ENCODE results near the gene NRP2. TPM values are rescaled to one million over a fixed set of nuclear protein-coding genes. Genes with fewer than 3 reads are reported as not detected.

Gene NRP2
- polyA plus RNA-seq, 4 donors, result 59.5 to 70.4 (median 62.3) TPM

DNA sequence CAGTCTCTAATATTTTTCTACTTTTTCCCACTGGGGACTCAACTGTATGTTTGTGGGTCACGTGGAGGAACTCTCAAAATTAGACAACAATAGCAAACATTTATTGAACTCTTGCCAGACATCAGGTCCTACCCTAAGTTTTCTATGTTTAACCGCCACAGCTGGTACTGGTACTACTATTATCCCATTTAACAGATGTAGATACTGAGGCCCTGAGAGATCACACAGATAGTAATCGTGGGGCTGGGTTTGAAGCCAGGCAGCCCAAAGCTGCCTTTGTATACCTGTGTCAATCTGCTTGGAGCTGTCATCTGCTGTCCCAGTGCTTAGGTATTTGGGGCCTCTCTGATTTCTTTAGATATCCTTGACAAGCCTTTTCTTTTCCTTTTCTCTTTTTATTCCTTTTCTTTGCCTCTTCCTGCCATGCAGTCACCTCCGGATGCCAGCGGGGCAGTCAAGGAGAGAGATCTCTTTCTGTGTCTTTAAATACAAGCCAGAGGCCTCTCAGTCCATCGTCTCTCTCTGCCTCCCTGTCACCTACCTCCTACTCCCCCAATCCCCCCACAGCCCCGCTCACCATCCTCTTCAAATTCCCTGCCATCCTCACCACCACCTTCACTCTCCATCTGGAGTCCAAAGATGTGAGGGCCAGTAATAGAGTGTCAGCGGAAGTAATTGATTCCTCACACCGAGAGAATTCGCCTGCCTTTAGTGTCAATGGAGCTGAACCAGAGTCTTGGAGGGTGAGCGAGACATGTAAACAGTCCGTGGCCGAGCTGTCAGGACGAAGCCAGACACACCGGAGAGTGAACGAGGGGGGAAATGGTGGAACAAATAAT lies 23.4 kb downstream of the NRP2 start:
- DNase-seq (ENCODE audit: low read depth in 4 of 4, low spot score in 2 of 4), result no peak

DNA sequence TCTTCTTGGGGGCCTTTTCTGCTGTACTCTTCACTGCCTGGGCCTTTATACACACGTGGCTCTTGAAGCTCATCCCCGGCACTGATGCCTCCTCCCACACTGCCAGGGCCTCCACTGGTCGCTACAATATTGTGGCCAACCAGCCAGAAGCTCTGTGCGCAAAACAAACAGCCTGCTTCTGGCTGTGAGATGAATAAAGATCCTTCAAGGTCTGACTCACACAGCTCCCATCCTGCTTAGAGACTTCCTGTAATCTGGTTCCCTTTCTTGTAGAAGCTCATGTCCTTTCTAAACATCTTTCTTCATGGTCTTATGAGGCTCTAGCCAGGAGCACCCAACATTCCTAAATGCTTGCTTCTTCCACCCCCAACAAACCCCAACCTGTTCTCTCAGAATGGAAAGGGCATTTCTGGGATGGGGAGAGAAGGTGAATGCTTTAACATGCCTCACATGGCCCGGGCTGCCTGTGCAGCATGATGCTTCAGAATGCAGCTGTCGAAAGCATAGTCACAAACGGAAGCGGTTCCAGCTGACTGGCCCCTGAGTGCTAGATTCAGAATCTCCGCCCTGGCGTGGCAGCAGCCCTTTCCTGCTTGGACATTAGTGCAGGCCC lies 24.6 kb downstream of the NRP2 start:
- no peak for DNase-seq (ENCODE audit: low read depth in 4 of 4, low spot score in 2 of 4)

GRCh38 chr2:205708231-205708631 lies 25.9 kb downstream of the NRP2 start:
- DNase-seq (ENCODE audit: low read depth in 4 of 4, low spot score in 2 of 4), result no peak

DNA sequence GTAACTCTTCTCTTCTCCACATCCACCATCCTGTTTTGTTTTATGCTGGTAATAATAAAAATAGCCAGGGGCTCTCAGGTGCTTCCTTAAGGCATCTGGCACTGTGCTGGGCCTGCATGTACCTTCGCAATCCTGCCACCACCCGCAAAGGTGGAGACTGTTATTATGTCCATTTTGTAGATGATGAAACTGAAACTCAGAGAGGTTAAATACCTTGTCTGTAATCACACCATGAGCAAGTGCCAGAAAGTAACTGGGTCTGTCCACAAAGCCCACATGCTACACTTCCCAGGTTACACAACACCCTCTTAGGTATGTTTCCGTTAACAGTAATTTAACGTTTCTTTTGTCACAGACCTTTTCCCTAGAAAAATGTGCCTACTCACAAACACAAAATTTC lies 27.0 kb downstream of the NRP2 start:
- DNase-seq (ENCODE audit: low read depth in 4 of 4, low spot score in 2 of 4), result no peak

DNA sequence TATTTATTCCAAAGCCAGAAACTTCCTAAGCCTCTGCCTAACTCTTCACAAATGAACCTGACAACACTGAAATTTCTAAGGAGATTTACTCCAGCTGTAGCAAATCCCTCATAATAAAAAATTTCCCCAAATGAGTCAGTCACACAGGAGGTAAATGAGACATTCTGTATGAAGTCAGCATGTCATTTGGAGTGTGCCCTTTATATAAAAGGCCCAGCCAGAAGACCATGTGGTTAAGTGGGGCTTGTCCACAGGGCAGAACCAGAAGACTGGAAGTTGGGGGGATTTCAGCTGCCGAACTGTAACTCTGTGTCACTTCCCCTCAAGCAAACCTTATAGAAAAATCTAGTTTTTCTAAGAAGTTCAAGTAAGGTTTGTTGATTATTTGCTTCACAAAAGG lies 30.2 kb downstream of the NRP2 start:
- no peak for DNase-seq (ENCODE audit: low read depth in 4 of 4, low spot score in 2 of 4)

DNA sequence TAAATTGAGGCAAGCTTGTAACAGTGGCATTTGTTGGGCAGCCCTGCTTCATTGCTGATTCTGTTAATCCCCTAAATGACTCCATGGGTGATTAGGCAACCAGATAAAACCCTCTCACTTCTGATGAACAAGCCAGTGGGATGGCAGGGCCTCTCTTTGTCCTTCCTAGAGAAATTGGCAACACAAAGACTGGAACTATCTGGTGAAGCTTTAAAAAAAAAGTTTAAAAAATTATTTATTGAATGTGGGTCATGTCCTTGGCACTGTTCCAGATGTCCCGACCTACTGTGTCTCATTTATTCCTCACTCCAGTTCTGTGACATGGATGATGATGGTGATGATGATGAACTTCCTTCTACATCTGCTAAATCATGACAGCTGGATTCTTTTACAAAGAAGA lies 30.8 kb downstream of the NRP2 start:
- DNase-seq (ENCODE audit: low read depth in 4 of 4, low spot score in 2 of 4), result no peak

GRCh38 chr2:205714058-205714776 lies 31.9 kb downstream of the NRP2 start:
- DNase-seq (ENCODE audit: low read depth in 4 of 4, low spot score in 2 of 4), result no peak

GRCh38 chr2:205714789-205715720 lies 32.8 kb downstream of the NRP2 start:
- no peak for DNase-seq (ENCODE audit: low read depth in 4 of 4, low spot score in 2 of 4)

GRCh38 chr2:205715831-205716525 lies 33.7 kb downstream of the NRP2 start:
- no peak for DNase-seq (ENCODE audit: low read depth in 4 of 4, low spot score in 2 of 4)

- DNase-seq (ENCODE audit: low read depth in 4 of 4, low spot score in 2 of 4), result no peak
Observed at GRCh38 chr2:205717175-205717846, 35.0 kb downstream of the NRP2 start.

- DNase-seq (ENCODE audit: low read depth in 4 of 4, low spot score in 2 of 4), result no peak
Observed at GRCh38 chr2:205717999-205718398, 35.7 kb downstream of the NRP2 start.

- DNase-seq (ENCODE audit: low read depth in 4 of 4, low spot score in 2 of 4), result no peak
Observed at GRCh38 chr2:205719847-205720246, 37.5 kb downstream of the NRP2 start.

DNA sequence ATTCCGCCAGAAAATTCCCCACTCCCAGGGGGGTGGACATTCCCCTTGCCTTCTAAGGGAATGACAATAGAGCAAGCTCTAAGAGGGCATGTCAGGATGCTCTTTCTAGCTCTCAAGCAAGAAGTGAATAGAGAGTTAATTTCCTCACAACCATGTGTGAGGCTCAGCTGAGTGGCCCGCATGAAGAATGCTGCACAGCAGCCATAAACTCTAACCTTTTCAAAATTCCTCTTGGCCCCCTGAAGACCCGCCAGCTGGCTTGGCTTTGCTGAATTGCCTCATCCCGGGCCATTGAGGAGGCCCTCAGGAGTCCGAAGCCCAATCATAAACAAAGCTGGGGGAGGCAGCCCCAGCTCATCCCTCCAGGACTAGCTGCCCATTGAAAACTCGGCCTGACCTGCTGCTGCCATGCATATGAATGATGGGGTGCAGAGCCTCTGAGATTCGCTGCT lies 38.2 kb downstream of the NRP2 start:
- DNase-seq (ENCODE audit: low read depth in 4 of 4, low spot score in 2 of 4), result no peak

DNA sequence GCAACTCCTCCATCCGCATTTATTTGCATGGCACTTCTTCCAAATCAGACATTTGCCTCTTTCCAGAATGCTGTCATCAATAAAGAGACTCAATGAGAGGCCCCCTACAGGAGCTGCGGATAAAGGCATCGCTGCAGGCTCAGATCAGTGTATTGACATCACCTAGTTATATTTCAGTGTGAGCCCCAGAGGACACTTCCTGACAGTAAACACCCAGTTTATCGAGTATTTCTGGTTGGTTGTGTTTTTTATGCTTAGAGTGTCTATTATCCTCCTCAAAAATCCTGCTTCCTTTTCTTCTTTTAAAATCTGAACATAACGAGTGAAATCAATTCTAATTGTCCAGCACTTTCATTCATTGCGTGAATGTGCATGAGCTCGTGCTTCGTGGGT lies 38.8 kb downstream of the NRP2 start:
- no peak for DNase-seq (ENCODE audit: low read depth in 4 of 4, low spot score in 2 of 4)

DNA sequence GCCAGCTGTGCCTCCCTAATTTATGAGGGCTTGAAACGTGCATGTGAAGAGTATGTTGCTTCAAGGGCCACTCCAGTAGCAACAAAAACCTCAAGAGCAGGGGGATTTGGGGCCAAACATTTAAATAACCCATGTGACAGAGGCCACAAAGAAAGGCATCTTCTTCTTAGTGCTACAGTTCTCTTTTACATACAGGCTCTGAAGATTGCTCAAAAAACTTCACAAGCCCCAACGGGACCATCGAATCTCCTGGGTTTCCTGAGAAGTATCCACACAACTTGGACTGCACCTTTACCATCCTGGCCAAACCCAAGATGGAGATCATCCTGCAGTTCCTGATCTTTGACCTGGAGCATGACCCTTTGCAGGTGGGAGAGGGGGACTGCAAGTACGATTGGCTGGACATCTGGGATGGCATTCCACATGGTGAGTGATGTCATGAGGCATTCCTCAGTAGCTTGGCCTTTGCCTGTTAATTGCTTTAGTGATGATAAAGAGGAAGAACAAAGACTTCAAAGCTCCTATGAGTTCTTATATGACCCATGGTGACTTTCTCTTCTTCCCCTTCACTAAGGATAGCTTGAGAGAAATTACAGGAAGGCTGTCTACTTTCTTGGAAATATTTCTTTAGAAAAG lies 40.1 kb downstream of the NRP2 start:
- DNase-seq (ENCODE audit: low read depth in 4 of 4, low spot score in 2 of 4), result no peak

GRCh38 chr2:205723179-205723578 lies 40.9 kb downstream of the NRP2 start:
- no peak for DNase-seq (ENCODE audit: low read depth in 4 of 4, low spot score in 2 of 4)

- DNase-seq (ENCODE audit: low read depth in 4 of 4, low spot score in 2 of 4), result no peak
Observed at GRCh38 chr2:205725059-205725458, 42.8 kb downstream of the NRP2 start.

DNA sequence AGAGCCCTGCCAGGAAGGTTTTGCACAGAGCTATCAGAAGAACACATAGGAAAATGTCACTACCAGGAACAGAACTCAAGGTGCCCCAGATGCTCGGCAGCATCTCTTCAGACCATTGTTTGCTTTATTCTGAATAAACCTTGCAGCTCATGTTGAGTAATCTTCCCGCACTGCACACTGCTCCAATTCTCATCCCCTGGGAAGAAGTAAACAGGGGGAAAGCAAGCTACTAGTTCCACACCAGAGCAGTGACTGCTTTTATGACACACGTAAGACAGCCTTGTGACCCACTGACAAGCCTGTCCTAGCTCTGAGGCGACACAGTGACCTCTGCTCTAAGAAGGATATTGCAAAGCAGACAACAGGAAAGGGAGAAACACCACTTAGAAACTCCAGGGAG lies 44.2 kb downstream of the NRP2 start:
- DNase-seq (ENCODE audit: low read depth in 4 of 4, low spot score in 2 of 4), result no peak

DNA sequence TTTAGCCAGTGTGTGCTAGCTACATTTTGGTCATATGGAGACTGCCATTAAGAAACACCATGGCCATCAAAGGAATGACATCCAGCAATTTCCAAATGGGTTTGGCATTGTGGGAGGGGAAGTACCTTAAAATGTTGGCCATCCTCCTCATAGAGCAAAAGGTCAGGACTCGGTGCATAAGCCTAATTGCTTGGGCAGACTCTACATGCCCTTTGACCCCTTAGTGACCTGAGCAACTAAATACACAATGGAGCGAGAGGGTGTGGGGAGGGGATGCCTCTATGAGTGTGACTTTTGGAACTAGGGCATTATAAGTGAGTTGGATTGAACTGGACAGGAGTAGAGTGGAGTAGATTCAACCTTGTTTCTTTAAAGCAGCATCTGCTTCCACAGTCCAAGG lies 44.9 kb downstream of the NRP2 start:
- DNase-seq (ENCODE audit: low read depth in 4 of 4, low spot score in 2 of 4), result no peak
